ENCODE measurements around the gene SARM1. TPM values are rescaled to one million over a fixed set of nuclear protein-coding genes. Genes with fewer than 3 reads are reported as not detected.

The SARM1 gene
- total RNA-seq, 1 experiment from 2014 or later = 7.3 TPM

- Histone ChIP-seq H3K9me2 (ENCODE audit: insufficient read depth) (no peaks in the 10 kb centered on the region), H3F3A (ENCODE audit: insufficient read depth, low read depth) (peaks cover 17% of the 10 kb centered on the region; the same call in 1 of the 2 replicates), H3K27me3 (ENCODE audit: insufficient read depth, low read depth) (no peaks in the 10 kb centered on the region), H3K4me3 (no peak within 1 kb of the TSS), H3K79me2 (ENCODE audit: low read depth) (no peaks in the 10 kb centered on the region), H3K9me3 (ENCODE audit: insufficient read depth, low read depth) (no peaks in the 10 kb centered on the region), H3K36me3 (ENCODE audit: low read depth) (no peaks in the 10 kb centered on the region), H2AFZ (no peak within 1 kb of the TSS), H3K4me1 (replicated peaks; ENCODE audit: insufficient read depth) (peaks cover 18% of the 10 kb centered on the region), H4K20me1 (ENCODE audit: insufficient read depth) (no peaks in the 10 kb centered on the region), H3K4me2 (peak within 1 kb of the TSS; percentile 46), H3K27ac (no peak within 1 kb of the TSS)
- ChIA-PET CTCF (interaction anchor here (0.6 kb wide), 3 partner anchors 46 to 122 kb away, joined by 3 to 5 read pairs (median 3); no protein-coding TSS in a partner anchor), POLR2A (ENCODE audit: unreplicated experiment) (interaction anchor here (0.6 to 1.4 kb wide), 2 partner anchors 13 to 1006 kb away, joined by 4 to 6 read pairs; partner anchors contain the start of gene POLDIP2)
- TF ChIP-seq CTCF (conservative IDR thresholded peaks at IDR 0.05) (no peak), EZH2 (IDR thresholded peaks at IDR 0.05; ENCODE audit: low read depth) (no peak)
- BruUV-seq (replicated peaks) = no TSS peak
- DNase-seq = peak; percentile 45 to 73
- intact Hi-C loops (cut with micrococcal nuclease; ENCODE audit: unreplicated experiment) = no loop called here
These were observed 1.3 kb upstream of the SARM1 start, which contains the start of gene VTN for GRCh38 chr17:28370035-28370743. TSS of gene VTN (minus strand) at chr17:28370307. CDS start at chr17:28370203, 104 bp downstream.

GRCh38 chr17:28370744-28371103 is 770 bp upstream of the SARM1 start:
- Histone ChIP-seq H3K4me1 (replicated peaks; ENCODE audit: insufficient read depth) (peaks cover 18% of the 10 kb centered on the region), H3K27me3 (ENCODE audit: insufficient read depth, low read depth) (no peaks in the 10 kb centered on the region), H3K79me2 (ENCODE audit: low read depth) (no peaks in the 10 kb centered on the region), H3K27ac (no peak overlapping the region), H3K9me3 (ENCODE audit: insufficient read depth, low read depth) (no peaks in the 10 kb centered on the region), H3K9me2 (ENCODE audit: insufficient read depth) (no peaks in the 10 kb centered on the region), H2AFZ (no peak overlapping the region), H3K4me3 (no peak overlapping the region), H4K20me1 (ENCODE audit: insufficient read depth) (no peaks in the 10 kb centered on the region), H3F3A (ENCODE audit: insufficient read depth, low read depth) (peaks cover 17% of the 10 kb centered on the region; the same call in 1 of the 2 replicates), H3K4me2 (peak overlapping the region; percentile 46), H3K36me3 (ENCODE audit: low read depth) (no peaks in the 10 kb centered on the region)
- ChIA-PET POLR2A (ENCODE audit: unreplicated experiment) (interaction anchor here (1.4 kb wide), 1 partner anchor 13 kb away, joined by 6 read pairs; the partner anchor contains the start of gene POLDIP2), CTCF (no interaction called here)
- no TSS peak for BruUV-seq (replicated peaks)
- TF ChIP-seq CTCF (conservative IDR thresholded peaks at IDR 0.05) (no peak), EZH2 (IDR thresholded peaks at IDR 0.05; ENCODE audit: low read depth) (no peak)
- no peak for DNase-seq
- intact Hi-C loops (cut with micrococcal nuclease; ENCODE audit: unreplicated experiment) = no loop called here

GRCh38 chr17:28372203-28372944 is 880 bp downstream of the SARM1 start:
- Histone ChIP-seq H3K9me3 (ENCODE audit: insufficient read depth, low read depth) (no peaks in the 10 kb centered on the region), H4K20me1 (ENCODE audit: insufficient read depth) (no peaks in the 10 kb centered on the region), H3K27me3 (ENCODE audit: insufficient read depth, low read depth) (no peaks in the 10 kb centered on the region), H3F3A (ENCODE audit: insufficient read depth, low read depth) (peaks cover 15% of the 10 kb centered on the region; the same call in 1 of the 2 replicates), H3K36me3 (ENCODE audit: low read depth) (no peaks in the 10 kb centered on the region), H3K4me2 (no peak overlapping the region), H3K4me3 (no peak overlapping the region), H3K27ac (no peak overlapping the region), H3K4me1 (replicated peaks; ENCODE audit: insufficient read depth) (peaks cover 18% of the 10 kb centered on the region), H3K79me2 (ENCODE audit: low read depth) (no peaks in the 10 kb centered on the region), H2AFZ (no peak overlapping the region), H3K9me2 (ENCODE audit: insufficient read depth) (no peaks in the 10 kb centered on the region)
- intact Hi-C loops (cut with micrococcal nuclease; ENCODE audit: unreplicated experiment) = loop anchor here (2.0 kb wide), 1 partner anchor 54 kb away; the partner anchor contains the start of gene TMEM97
- ChIA-PET CTCF (no interaction called here), POLR2A (ENCODE audit: unreplicated experiment) (no interaction called here)
- DNase-seq = no peak
- no TSS peak for BruUV-seq (replicated peaks)
- TF ChIP-seq EZH2 (IDR thresholded peaks at IDR 0.05; ENCODE audit: low read depth) (no peak), CTCF (conservative IDR thresholded peaks at IDR 0.05) (no peak)

All from PC-9 (cell line).